Measurements from ENCODE around the gene FLT3. TPM values are rescaled to one million over a fixed set of nuclear protein-coding genes. Genes with fewer than 3 reads are reported as not detected.
"Not testable (repeated sequence)": the region's sequence is repeated elsewhere in the genome, so short reads cannot be mapped to it uniquely, and the experiment has no call there.

FLT3 gene
- polyA plus RNA-seq, 2 of the 4 experiments (the other 2 are of a cell fraction), result not detected

DNA sequence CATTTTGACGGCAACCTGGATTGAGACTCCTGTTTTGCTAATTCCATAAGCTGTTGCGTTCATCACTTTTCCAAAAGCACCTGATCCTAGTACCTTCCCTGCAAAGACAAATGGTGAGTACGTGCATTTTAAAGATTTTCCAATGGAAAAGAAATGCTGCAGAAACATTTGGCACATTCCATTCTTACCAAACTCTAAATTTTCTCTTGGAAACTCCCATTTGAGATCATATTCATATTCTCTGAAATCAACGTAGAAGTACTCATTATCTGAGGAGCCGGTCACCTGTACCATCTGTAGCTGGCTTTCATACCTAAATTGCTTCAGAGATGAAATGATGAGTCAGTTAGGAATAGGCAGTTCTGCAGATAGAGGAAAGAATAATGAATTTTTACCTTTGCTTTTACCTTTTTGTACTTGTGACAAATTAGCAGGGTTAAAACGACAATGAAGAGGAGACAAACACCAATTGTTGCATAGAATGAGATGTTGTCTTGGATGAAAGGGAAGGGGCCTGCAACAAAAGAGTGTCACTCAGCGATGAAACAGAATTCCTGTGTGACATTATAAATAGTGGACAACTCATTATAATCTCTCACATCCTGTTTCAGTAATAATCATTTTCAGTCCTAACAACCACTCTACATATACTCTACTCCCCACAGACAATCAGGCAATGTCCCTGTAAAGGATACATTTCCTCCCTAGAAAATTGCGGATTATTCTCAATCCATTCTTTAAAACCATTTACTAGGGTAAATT, 66.3 kb downstream of the FLT3 start:
- no peaks in the 10 kb centered on the region for H3K9me3 ChIP-seq
- POLR2A ChIA-PET, result no interaction called here
- no peak overlapping the region for H3K4me3 ChIP-seq
- H3K4me1 ChIP-seq, result no peaks in the 10 kb centered on the region
- no peak overlapping the region for H3K27ac ChIP-seq
- no peak overlapping the region for H3K4me2 ChIP-seq
- DNase-seq (ENCODE audit: low read depth in 1 of 2, low spot score in 1 of 2) (no peak), ATAC-seq (no peak), FAIRE-seq (no peak)
- no peak for TF ChIP-seq FOXS1 (CRISPR knock-in tag; IDR thresholded peaks at IDR 0.05)
- TF ChIP-seq CEBPB (IDR thresholded peaks at IDR 0.05), result no peak
- TF ChIP-seq HOXB5 (CRISPR knock-in tag; IDR thresholded peaks at IDR 0.05), result no peak
- no peak for TF ChIP-seq MYC (IDR thresholded peaks at IDR 0.05; ENCODE audit: borderline replicate concordance, low read length)
- TF ChIP-seq SREBF2 (IDR thresholded peaks at IDR 0.05), result no peak
- 77% methylated on average over 8 of the region's 8 CpGs for WGBS (ENCODE audit: missing lambda C conversion rate)
- CTCF ChIA-PET, result no interaction called here

- ATAC-seq; FAIRE-seq; H3K4me3 ChIP-seq; DNase-seq (ENCODE audit: low read depth in 1 of 2, low spot score in 1 of 2); H3K4me2 ChIP-seq; H3K9me3 ChIP-seq; H3K4me1 ChIP-seq; H3K27ac ChIP-seq; POLR2A ChIA-PET; CTCF ChIA-PET: not testable (repeated sequence)
- no CpG with 5 or more reads among the region's 1 CpG for WGBS (ENCODE audit: missing lambda C conversion rate)
These were observed 67.9 kb downstream of the FLT3 start for GRCh38 chr13:28032438-28032837.

DNA sequence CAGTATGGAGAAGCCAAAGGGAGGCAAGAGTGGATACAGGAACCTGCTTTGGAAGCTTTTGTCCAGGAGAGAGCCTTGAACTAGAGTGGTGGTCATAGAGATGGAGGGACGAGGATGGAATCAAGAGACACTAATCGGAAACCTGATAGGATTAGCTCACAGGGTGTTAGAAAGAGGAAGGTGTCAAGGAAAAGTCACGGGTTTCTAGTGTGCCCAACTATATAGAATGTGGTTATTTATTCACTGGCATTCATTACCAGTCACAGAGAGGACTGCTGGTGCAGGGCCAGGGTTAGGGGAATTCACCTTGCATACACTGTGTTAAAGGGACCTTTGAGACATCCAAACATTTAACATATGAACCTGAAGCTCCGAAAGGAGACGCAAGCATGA, 68.5 kb downstream of the FLT3 start:
- ChIA-PET CTCF (no interaction called here), POLR2A (no interaction called here)
- Histone ChIP-seq H3K4me2 (no peak overlapping the region), H3K4me1 (no peaks in the 10 kb centered on the region), H3K9me3 (no peaks in the 10 kb centered on the region), H3K4me3 (no peak overlapping the region), H3K27ac (no peak overlapping the region)
- DNase-seq (ENCODE audit: low read depth in 1 of 2, low spot score in 1 of 2) (no peak), ATAC-seq (no peak), FAIRE-seq (no peak)
- TF ChIP-seq, protein P1, sequence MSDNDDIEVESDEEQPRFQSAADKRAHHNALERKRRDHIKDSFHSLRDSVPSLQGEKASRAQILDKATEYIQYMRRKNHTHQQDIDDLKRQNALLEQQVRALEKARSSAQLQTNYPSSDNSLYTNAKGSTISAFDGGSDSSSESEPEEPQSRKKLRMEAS (IDR thresholded peaks at IDR 0.05), result no peak
- no peak for TF ChIP-seq RCOR1 (IDR thresholded peaks at IDR 0.05; ENCODE audit: low read depth, low read length)
- TF ChIP-seq JUN (IDR thresholded peaks at IDR 0.05), result no peak
- TF ChIP-seq, protein P2, sequence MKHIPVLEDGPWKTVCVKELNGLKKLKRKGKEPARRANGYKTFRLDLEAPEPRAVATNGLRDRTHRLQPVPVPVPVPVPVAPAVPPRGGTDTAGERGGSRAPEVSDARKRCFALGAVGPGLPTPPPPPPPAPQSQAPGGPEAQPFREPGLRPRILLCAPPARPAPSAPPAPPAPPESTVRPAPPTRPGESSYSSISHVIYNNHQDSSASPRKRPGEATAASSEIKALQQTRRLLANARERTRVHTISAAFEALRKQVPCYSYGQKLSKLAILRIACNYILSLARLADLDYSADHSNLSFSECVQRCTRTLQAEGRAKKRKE (CRISPR knock-in tag; IDR thresholded peaks at IDR 0.05; ENCODE audit: low read depth), result no peak
- no peak for TF ChIP-seq EP300 (IDR thresholded peaks at IDR 0.05)
- no peak for TF ChIP-seq TFCP2L1 (CRISPR knock-in tag; IDR thresholded peaks at IDR 0.05)
- TF ChIP-seq NPAS2 (CRISPR knock-in tag; IDR thresholded peaks at IDR 0.05; ENCODE audit: borderline replicate concordance), result no peak
- TF ChIP-seq, protein P3, sequence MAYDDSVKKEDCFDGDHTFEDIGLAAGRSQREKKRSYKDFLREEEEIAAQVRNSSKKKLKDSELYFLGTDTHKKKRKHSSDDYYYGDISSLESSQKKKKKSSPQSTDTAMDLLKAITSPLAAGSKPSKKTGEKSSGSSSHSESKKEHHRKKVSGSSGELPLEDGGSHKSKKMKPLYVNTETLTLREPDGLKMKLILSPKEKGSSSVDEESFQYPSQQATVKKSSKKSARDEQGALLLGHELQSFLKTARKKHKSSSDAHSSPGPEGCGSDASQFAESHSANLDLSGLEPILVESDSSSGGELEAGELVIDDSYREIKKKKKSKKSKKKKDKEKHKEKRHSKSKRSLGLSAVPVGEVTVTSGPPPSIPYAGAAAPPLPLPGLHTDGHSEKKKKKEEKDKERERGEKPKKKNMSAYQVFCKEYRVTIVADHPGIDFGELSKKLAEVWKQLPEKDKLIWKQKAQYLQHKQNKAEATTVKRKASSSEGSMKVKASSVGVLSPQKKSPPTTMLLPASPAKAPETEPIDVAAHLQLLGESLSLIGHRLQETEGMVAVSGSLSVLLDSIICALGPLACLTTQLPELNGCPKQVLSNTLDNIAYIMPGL (CRISPR knock-in tag; IDR thresholded peaks at IDR 0.05; ENCODE audit: borderline replicate concordance), result no peak
- 53% methylated on average over 5 of the region's 5 CpGs for WGBS (ENCODE audit: missing lambda C conversion rate)

DNA sequence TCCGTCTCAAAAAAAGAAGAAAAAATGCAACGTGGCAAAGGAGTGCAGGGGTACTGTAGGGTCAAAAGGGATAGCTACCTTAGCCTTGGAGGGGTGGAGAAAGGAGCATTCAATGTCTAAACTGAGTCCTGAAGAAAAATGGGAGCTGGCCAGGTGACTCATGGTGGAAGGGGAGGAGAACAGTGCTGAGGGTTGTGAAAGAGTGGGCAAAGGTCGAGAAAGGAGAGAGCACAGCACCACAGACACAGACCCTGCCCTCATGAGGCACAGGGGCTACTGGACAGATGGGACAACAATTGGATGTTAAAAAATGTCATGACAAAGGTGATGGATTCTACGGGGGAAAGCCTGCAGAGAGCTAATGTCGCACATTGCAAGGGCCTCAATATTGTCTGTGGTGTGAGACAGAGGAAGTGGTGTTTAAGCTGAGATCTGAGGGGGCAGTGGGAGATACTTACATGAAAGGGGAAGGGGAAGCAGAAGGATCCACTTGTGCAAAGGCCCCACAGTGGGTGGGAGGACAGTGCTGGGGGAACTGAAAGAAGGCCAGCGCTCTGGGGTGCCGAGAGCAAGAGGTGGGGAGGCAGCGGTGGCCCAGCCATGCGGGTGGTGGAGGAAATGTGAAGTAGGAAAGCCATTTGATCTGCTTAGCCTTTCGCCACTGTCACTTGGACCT, 69.0 kb downstream of the FLT3 start:
- H3K9me3 ChIP-seq, result no peaks in the 10 kb centered on the region
- ChIA-PET CTCF (no interaction called here), POLR2A (no interaction called here)
- ATAC-seq, result no peak
- DNase-seq (ENCODE audit: low read depth in 1 of 2, low spot score in 1 of 2), result no peak
- H3K4me2 ChIP-seq, result no peak overlapping the region
- no peaks in the 10 kb centered on the region for H3K4me1 ChIP-seq
- H3K4me3 ChIP-seq, result no peak overlapping the region
- WGBS (ENCODE audit: missing lambda C conversion rate), result 61% methylated on average over 10 of the region's 10 CpGs
- no peak for FAIRE-seq
- H3K27ac ChIP-seq, result no peak overlapping the region
- TF ChIP-seq HEYL (CRISPR knock-in tag; IDR thresholded peaks at IDR 0.05) (no peak), NPAS2 (CRISPR knock-in tag; IDR thresholded peaks at IDR 0.05; ENCODE audit: borderline replicate concordance) (no peak), ELK1 (IDR thresholded peaks at IDR 0.05; ENCODE audit: low read depth, low read length) (no peak), CTCF (IDR thresholded peaks at IDR 0.05) (no peak), FOXS1 (CRISPR knock-in tag; IDR thresholded peaks at IDR 0.05) (no peak), CHD2 (IDR thresholded peaks at IDR 0.05; ENCODE audit: low read length, partially characterized antibody) (no peak), HDAC2 (IDR thresholded peaks at IDR 0.05) (no peak), HOXB5 (CRISPR knock-in tag; IDR thresholded peaks at IDR 0.05) (no peak)
- TF ChIP-seq, protein P4, sequence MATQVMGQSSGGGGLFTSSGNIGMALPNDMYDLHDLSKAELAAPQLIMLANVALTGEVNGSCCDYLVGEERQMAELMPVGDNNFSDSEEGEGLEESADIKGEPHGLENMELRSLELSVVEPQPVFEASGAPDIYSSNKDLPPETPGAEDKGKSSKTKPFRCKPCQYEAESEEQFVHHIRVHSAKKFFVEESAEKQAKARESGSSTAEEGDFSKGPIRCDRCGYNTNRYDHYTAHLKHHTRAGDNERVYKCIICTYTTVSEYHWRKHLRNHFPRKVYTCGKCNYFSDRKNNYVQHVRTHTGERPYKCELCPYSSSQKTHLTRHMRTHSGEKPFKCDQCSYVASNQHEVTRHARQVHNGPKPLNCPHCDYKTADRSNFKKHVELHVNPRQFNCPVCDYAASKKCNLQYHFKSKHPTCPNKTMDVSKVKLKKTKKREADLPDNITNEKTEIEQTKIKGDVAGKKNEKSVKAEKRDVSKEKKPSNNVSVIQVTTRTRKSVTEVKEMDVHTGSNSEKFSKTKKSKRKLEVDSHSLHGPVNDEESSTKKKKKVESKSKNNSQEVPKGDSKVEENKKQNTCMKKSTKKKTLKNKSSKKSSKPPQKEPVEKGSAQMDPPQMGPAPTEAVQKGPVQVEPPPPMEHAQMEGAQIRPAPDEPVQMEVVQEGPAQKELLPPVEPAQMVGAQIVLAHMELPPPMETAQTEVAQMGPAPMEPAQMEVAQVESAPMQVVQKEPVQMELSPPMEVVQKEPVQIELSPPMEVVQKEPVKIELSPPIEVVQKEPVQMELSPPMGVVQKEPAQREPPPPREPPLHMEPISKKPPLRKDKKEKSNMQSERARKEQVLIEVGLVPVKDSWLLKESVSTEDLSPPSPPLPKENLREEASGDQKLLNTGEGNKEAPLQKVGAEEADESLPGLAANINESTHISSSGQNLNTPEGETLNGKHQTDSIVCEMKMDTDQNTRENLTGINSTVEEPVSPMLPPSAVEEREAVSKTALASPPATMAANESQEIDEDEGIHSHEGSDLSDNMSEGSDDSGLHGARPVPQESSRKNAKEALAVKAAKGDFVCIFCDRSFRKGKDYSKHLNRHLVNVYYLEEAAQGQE (IDR thresholded peaks at IDR 0.05), result no peak

Measured in A549 (cell line).